A673 (cell line): ENCODE measurements around the gene MKI67. TPM values are rescaled to one million over a fixed set of nuclear protein-coding genes. Genes with fewer than 3 reads are reported as not detected.

Experiments used
- Bru-seq: library from RNA; stranded (reverse); fragments of 400-500 nt; gene quantifications from one replicate; lab custom pipeline; 2021; lab: Mats Ljungman, UMichigan
- BruChase-seq, 2 experiments: library from RNA; stranded (reverse); fragments of 400-500 nt; gene quantifications; one replicate each; lab custom pipeline; 2021; lab: Mats Ljungman, UMichigan
- BruUV-seq: library from RNA; stranded (reverse); fragments of 400-500 nt; replicated peaks from 2 replicates; lab custom pipeline; 2021; lab: Mats Ljungman, UMichigan
- CTCF ChIA-PET: fragments of 300-600 bp; sonication (Branson Sonifier 250); formaldehyde crosslinking; loops from one replicate; lab custom pipeline; 2022; ENCODE audit warnings: antibody characterized with exemption; lab: Charles Lee
- POLR2A ChIA-PET: fragments of 300-600 bp; sonication (Branson Sonifier 250); formaldehyde crosslinking; loops from one replicate; lab custom pipeline; 2022; ENCODE audit warnings: antibody characterized with exemption; ENCODE audit not compliant: low non-redundant PET; lab: Charles Lee
- DNase-seq: peaks from one replicate; pipeline ENCODE4 v3.0.0-alpha.2; 2015; ENCODE audit warnings: low spot score
- H3K27ac ChIP-seq: fragments of 200-600 bp; sonication (generic); 2 replicates; pipeline ENCODE4 v1.5.1; 2016; ENCODE audit warnings: mixed run types, low read depth, mild to moderate bottlenecking, mixed read lengths, antibody characterized with exemption, low read length; ENCODE audit not compliant: poor library complexity, severe bottlenecking
- H3K27me3 ChIP-seq: fragments of 200-600 bp; sonication (generic); replicated peaks from 2 replicates; pipeline ENCODE4 v1.6.1; 2017; ENCODE audit warnings: mixed run types, low read depth, mild to moderate bottlenecking, mixed read lengths, antibody characterized with exemption, low read length; ENCODE audit not compliant: insufficient read depth, poor library complexity
- H3K36me3 ChIP-seq: fragments of 200-600 bp; sonication (generic); 2 replicates; pipeline ENCODE4 v1.6.1; 2016; ENCODE audit warnings: mixed run types, mild to moderate bottlenecking, mixed read lengths, antibody characterized with exemption, low read length; ENCODE audit not compliant: insufficient read depth, poor library complexity, severe bottlenecking
- H3K4me1 ChIP-seq: fragments of 200-600 bp; sonication (generic); 2 replicates; pipeline ENCODE4 v1.6.1; 2017; ENCODE audit warnings: mixed run types, mild to moderate bottlenecking, mixed read lengths, antibody characterized with exemption, low read length; ENCODE audit not compliant: insufficient read depth, poor library complexity, severe bottlenecking
- H3K4me3 ChIP-seq: fragments of 200-600 bp; sonication (generic); 2 replicates; pipeline ENCODE4 v1.5.1; 2016; ENCODE audit warnings: low read depth, mixed run types, mild to moderate bottlenecking, mixed read lengths, low read length; ENCODE audit not compliant: poor library complexity, severe bottlenecking
- H3K9me3 ChIP-seq: fragments of 200-600 bp; sonication (generic); 2 replicates; pipeline ENCODE4 v1.6.1; 2016; ENCODE audit warnings: mixed run types, low read depth, mild to moderate bottlenecking, mixed read lengths, antibody characterized with exemption, low read length; ENCODE audit not compliant: poor library complexity, severe bottlenecking
- CTCF ChIP-seq: fragments of 300-800, 200-600 bp; sonication (generic); conservative IDR thresholded peaks from 2 replicates; pipeline ENCODE4 v1.5.1; 2017; ENCODE audit warnings: low read depth, mild to moderate bottlenecking, antibody characterized with exemption, low read length, moderate library complexity, mixed read lengths
- EZH2 ChIP-seq: fragments of 200-600 bp; sonication (generic); IDR thresholded peaks from 2 replicates; pipeline ENCODE4 v1.6.1; 2017; ENCODE audit warnings: borderline replicate concordance, low read depth, mild to moderate bottlenecking, mixed read lengths, antibody characterized with exemption, low read length; ENCODE audit not compliant: poor library complexity, severe bottlenecking
- intact Hi-C: fragments of 100-400 bp; cut with micrococcal nuclease; formaldehyde crosslinking; loops from one replicate; pipeline ENCODE4 v1.10.0; 2022; ENCODE audit not compliant: unreplicated experiment
- long read RNA-seq: library from polyadenylated mRNA; stranded (forward); transcript quantifications from one replicate; pipeline ENCODE4 v2.0.0, GENCODE V29; 2022
- total RNA-seq: library from RNA; stranded (reverse); gene quantifications from 2 replicates; pipeline ENCODE4 v1.2.3, GENCODE V29; 2021

Gene MKI67, protein sequence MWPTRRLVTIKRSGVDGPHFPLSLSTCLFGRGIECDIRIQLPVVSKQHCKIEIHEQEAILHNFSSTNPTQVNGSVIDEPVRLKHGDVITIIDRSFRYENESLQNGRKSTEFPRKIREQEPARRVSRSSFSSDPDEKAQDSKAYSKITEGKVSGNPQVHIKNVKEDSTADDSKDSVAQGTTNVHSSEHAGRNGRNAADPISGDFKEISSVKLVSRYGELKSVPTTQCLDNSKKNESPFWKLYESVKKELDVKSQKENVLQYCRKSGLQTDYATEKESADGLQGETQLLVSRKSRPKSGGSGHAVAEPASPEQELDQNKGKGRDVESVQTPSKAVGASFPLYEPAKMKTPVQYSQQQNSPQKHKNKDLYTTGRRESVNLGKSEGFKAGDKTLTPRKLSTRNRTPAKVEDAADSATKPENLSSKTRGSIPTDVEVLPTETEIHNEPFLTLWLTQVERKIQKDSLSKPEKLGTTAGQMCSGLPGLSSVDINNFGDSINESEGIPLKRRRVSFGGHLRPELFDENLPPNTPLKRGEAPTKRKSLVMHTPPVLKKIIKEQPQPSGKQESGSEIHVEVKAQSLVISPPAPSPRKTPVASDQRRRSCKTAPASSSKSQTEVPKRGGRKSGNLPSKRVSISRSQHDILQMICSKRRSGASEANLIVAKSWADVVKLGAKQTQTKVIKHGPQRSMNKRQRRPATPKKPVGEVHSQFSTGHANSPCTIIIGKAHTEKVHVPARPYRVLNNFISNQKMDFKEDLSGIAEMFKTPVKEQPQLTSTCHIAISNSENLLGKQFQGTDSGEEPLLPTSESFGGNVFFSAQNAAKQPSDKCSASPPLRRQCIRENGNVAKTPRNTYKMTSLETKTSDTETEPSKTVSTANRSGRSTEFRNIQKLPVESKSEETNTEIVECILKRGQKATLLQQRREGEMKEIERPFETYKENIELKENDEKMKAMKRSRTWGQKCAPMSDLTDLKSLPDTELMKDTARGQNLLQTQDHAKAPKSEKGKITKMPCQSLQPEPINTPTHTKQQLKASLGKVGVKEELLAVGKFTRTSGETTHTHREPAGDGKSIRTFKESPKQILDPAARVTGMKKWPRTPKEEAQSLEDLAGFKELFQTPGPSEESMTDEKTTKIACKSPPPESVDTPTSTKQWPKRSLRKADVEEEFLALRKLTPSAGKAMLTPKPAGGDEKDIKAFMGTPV (N-terminal part only)
- total RNA-seq (242 and 249 TPM in 2 replicates), Bru-seq, nascent RNA (percentile 98 among the genes with signal in this experiment), BruChase-seq, experiment 1, labeled RNA remaining after a 2-hour chase (percentile 99 among the genes with signal in this experiment), BruChase-seq, experiment 2, labeled RNA remaining after a 6-hour chase (percentile 100 among the genes with signal in this experiment)
- long read RNA-seq, full-length matches to known transcripts = 2 of 143 reads
- long read RNA-seq, partial matches to known transcripts = 123 of 143 reads
- long read RNA-seq, other reads (novel, unspliced or antisense) = 18 of 143 reads

- H3K27ac ChIP-seq = peak within 1 kb of the TSS; percentile 98
- H3K27me3 ChIP-seq = no peaks in the 10 kb centered on the region
- no TSS peak for BruUV-seq
- ChIA-PET POLR2A (no interaction called here), CTCF (interaction anchor here (0.5 to 0.7 kb wide), 3 partner anchors 151 to 1830 kb away, joined by 3 to 13 read pairs (median 5); no protein-coding TSS in a partner anchor)
- no peak for TF ChIP-seq EZH2
- no peak for TF ChIP-seq CTCF
- H3K36me3 ChIP-seq = peaks cover 40% of the 10 kb centered on the region
- peak within 1 kb of the TSS; percentile 97 for H3K4me3 ChIP-seq
- peaks cover 15% of the 10 kb centered on the region for H3K4me1 ChIP-seq
- H3K9me3 ChIP-seq = no peaks in the 10 kb centered on the region
- DNase-seq = peak; percentile 98
- intact Hi-C loops = no loop called here
Measured at GRCh38 chr10:128125944-128126764, at the start of gene MKI67. TSS of gene MKI67 (minus strand) at chr10:128126423. CDS start at chr10:128125667, 756 bp downstream.

- intact Hi-C loops = no loop called here
- no TSS peak for BruUV-seq
- Histone ChIP-seq H3K27ac (no peak overlapping the region), H3K36me3 (no peaks in the 10 kb centered on the region), H3K4me3 (no peak overlapping the region), H3K27me3 (peaks cover 6% of the 10 kb centered on the region), H3K4me1 (no peaks in the 10 kb centered on the region), H3K9me3 (peaks cover 6% of the 10 kb centered on the region)
- no peak for DNase-seq
- ChIA-PET POLR2A (no interaction called here), CTCF (no interaction called here)
- no peak for TF ChIP-seq EZH2
- TF ChIP-seq CTCF = no peak
Measured at GRCh38 chr10:128174581-128175559, 48.6 kb upstream of the MKI67 start.
